GM12878 (cell line): Measurements from ENCODE around the gene IGFBP3. TPM values are rescaled to one million over a fixed set of nuclear protein-coding genes. Genes with fewer than 3 reads are reported as not detected.

ENCODE experiments used
- ATAC-seq: fragments of 200-7000 bp; cut with Tn5 transposase; 3 replicates; pipeline ENCODE4 v1.9.1; 2020; ENCODE audit warnings: mild to moderate bottlenecking, moderate library complexity
- BruUV-seq: library from RNA; stranded (reverse); fragments of 400-500 nt; replicated peaks from 2 replicates; lab custom pipeline; 2021; lab: Mats Ljungman, UMichigan
- CTCF ChIA-PET: fragments of 300-600 bp; sonication (Branson Sonifier 250); formaldehyde crosslinking; extraction: SDS; loops from one replicate; lab custom pipeline; 2021; ENCODE audit warnings: inconsistent platforms; lab: Yijun Ruan, JAX
- POLR2A ChIA-PET: fragments of 350-600 bp; formaldehyde crosslinking; extraction: SDS; loops from one replicate; lab custom pipeline; 2021; ENCODE audit warnings: inconsistent platforms; lab: Charles Lee
- RAD21 ChIA-PET: fragments of 300-600 bp; sonication (Branson Sonifier 250); formaldehyde crosslinking; loops from one replicate; lab custom pipeline; 2023; ENCODE audit warnings: antibody characterized with exemption; ENCODE audit not compliant: unreplicated experiment; lab: Charles Lee
- SMC1A ChIA-PET: fragments of 300-600 bp; sonication (Branson Sonifier 250); formaldehyde crosslinking; loops from one replicate; lab custom pipeline; 2023; ENCODE audit not compliant: unreplicated experiment, uncharacterized antibody; lab: Charles Lee
- DNase-seq: peaks from one replicate; pipeline ENCODE4 v3.0.0-alpha.2; 2011; ENCODE audit warnings: low read depth, low spot score
- FAIRE-seq: peaks from 3 replicates; lab custom pipeline; 2011; peaks lifted over from hg19 to GRCh38; lab: Jason Lieb, UNC
- H2AFZ ChIP-seq: 2 replicates; pipeline ENCODE4 v1.6.0; 2011; ENCODE audit warnings: low read depth, low read length, control low read depth; ENCODE audit not compliant: control insufficient read depth
- H3K27ac ChIP-seq: 2 replicates; pipeline ENCODE4 v1.5.1; 2011; ENCODE audit warnings: control low read depth; ENCODE audit not compliant: control insufficient read depth, insufficient read depth
- H3K27me3 ChIP-seq, 2 experiments: replicated peaks in 1 of 2; 2 replicates each; pipeline versions ENCODE4 v1.6.0 to v1.6.1; 2011; ENCODE audit warnings: low read length in 1 of 2; ENCODE audit not compliant: control insufficient read depth in 2 of 2, insufficient read depth in 2 of 2
- H3K36me3 ChIP-seq, 2 experiments: 2 replicates each; pipeline ENCODE4 v1.5.1; 2011; ENCODE audit warnings: low read length in 1 of 2; ENCODE audit not compliant: control insufficient read depth in 2 of 2, insufficient read depth in 2 of 2
- H3K4me1 ChIP-seq: 2 replicates; pipeline ENCODE4 v1.6.1; 2011; ENCODE audit warnings: mild to moderate bottlenecking, low read length, moderate library complexity, mixed read lengths; ENCODE audit not compliant: control insufficient read depth, insufficient read depth
- H3K4me2 ChIP-seq: 2 replicates; pipeline ENCODE4 v1.6.0; 2011; ENCODE audit warnings: control low read depth; ENCODE audit not compliant: control insufficient read depth, insufficient read depth
- H3K4me3 ChIP-seq: fragments of 200-600 bp; sonication (generic); 2 replicates; pipeline ENCODE4 v1.5.1; 2016
- H3K79me2 ChIP-seq: 2 replicates; pipeline ENCODE4 v1.6.0; 2011; ENCODE audit warnings: low read length; ENCODE audit not compliant: control insufficient read depth, insufficient read depth
- H3K9ac ChIP-seq: 2 replicates; pipeline ENCODE4 v1.8.0; 2011; ENCODE audit warnings: low read length, control low read depth, mixed read lengths; ENCODE audit not compliant: control insufficient read depth, insufficient read depth
- H3K9me3 ChIP-seq: replicated peaks from 3 replicates; pipeline ENCODE4 v1.5.1; 2011; ENCODE audit warnings: mild to moderate bottlenecking, low read length; ENCODE audit not compliant: control insufficient read depth, insufficient read depth
- H4K20me1 ChIP-seq: 2 replicates; pipeline ENCODE4 v1.6.0; 2011; ENCODE audit not compliant: control insufficient read depth, insufficient read depth
- CEBPB ChIP-seq, 2 experiments: fragments of 150-350 bp in 1 of 2; IDR thresholded peaks; 2 replicates each; pipeline ENCODE4 v1.6.1; 2012 to 2014; ENCODE audit warnings: low read depth in 2 of 2, low read length in 2 of 2, borderline replicate concordance in 1 of 2, inconsistent platforms in 1 of 2
- EP300 ChIP-seq, 2 experiments: fragments of 150-350 bp in 1 of 2; IDR thresholded peaks; 2 replicates each; pipeline ENCODE4 v1.6.1; 2011 to 2012; ENCODE audit warnings: low read depth in 2 of 2, low read length in 2 of 2, borderline replicate concordance in 1 of 2, improper control_type of control experiment in 1 of 2, inconsistent platforms in 1 of 2; ENCODE audit not compliant: control insufficient read depth in 1 of 2
- NFYA ChIP-seq: IDR thresholded peaks from 2 replicates; pipeline ENCODE4 v1.6.1; 2011; ENCODE audit warnings: low read depth, mild to moderate bottlenecking, low read length, improper control_type of control experiment, borderline replicate concordance
- TARDBP ChIP-seq: IDR thresholded peaks from 2 replicates; pipeline ENCODE4 v1.6.1; 2016; ENCODE audit warnings: borderline replicate concordance
- ZBTB40 ChIP-seq: fragments of 450-650 bp; IDR thresholded peaks from 2 replicates; pipeline ENCODE4 v1.6.1; 2016; ENCODE audit warnings: mild to moderate bottlenecking, moderate library complexity, borderline replicate concordance
- WGBS: methylation state at CpG from one replicate; pipeline ENCODE4 v1.1.6; 2016; ENCODE audit warnings: low lambda C conversion rate; ENCODE audit not compliant: insufficient replicate concordance, insufficient coverage; ENCODE audit errors: missing lambda C conversion rate; 5-methylcytosine and 5-hydroxymethylcytosine counted together
- in situ Hi-C: fragments of 300-500 bp; cut with MboI; formaldehyde crosslinking; loops from 9 replicates; pipeline ENCODE4 v1.14.3; 2018; ENCODE audit warnings: mixed read lengths
- intact Hi-C: fragments of 100-400 bp; cut with micrococcal nuclease; formaldehyde crosslinking; loops from one replicate; pipeline ENCODE4 v1.14.2; 2022; ENCODE audit not compliant: unreplicated experiment
- polyA plus RNA-seq, 11 experiments: library from polyadenylated mRNA; depleted of rRNA in 4 of 11; unstranded in 6 of 11; stranded (reverse) in 5 of 11; fragments of >200 nt; fragmentation: Nextera tagmentation in 4 of 11; fragmentation: Illumina TruSeq in 1 of 11; extraction: Ambion mirVana in 4 of 11; extraction: Trizol in 1 of 11; gene quantifications; 1 replicate in 1 of 11; 2 replicates in 10 of 11; pipeline versions ENCODE4 v1.2.1 to v1.2.3, GENCODE V29; 2011 to 2016; ENCODE audit warnings: inconsistent platforms in 2 of 11, missing spikeins in 2 of 11, low read depth in 1 of 11
- total RNA-seq, 4 experiments: library from RNA; depleted of rRNA in 3 of 4; stranded (reverse); fragments of >200 nt in 3 of 4; fragmentation: Illumina TruSeq in 1 of 4; extraction: Trizol in 1 of 4; gene quantifications; 2 replicates each; pipeline versions ENCODE4 v1.2.1 to v1.2.3, GENCODE V29; 2013 to 2021

IGFBP3 gene
- total and polyA plus RNA-seq, 10 of the 15 experiments (the other 5 are each of a cell fraction or from before 2014, with no cell fraction given): 6.0 to 28.0 (median 15.6) TPM

GRCh38 chr7:45888993-45889366, 32.1 kb downstream of the IGFBP3 start:
- RAD21 ChIA-PET: no interaction called here
- BruUV-seq: no TSS peak
- Histone ChIP-seq H4K20me1 (0 out of 2 replicates have a peak, but pooled peaks cover 4% of the 10 kb centered on the region), H3K4me1 (no peaks in the 10 kb centered on the region), H3K79me2 (no peaks in the 10 kb centered on the region), H3K4me3 (no peak overlapping the region), H3K9ac (no peak overlapping the region), H2AFZ (no peak overlapping the region), H3K4me2 (no peak overlapping the region), H3K9me3 (no peaks in the 10 kb centered on the region), H3K27me3 (peaks cover 0 to 18% of the 10 kb centered on the region in 2 experiments), H3K27ac (no peak overlapping the region)
- CTCF ChIA-PET: interaction anchor here (0.8 to 1.0 kb wide), 2 partner anchors 30 to 33 kb away, joined by 3 read pairs; no protein-coding TSS in a partner anchor
- in situ Hi-C loops (no loop called here), intact Hi-C loops (no loop called here)
- WGBS: 37% methylated on average over 4 of the region's 14 CpGs
- POLR2A ChIA-PET: no interaction called here
- ATAC-seq: no peak
- DNase-seq: no peak
- FAIRE-seq: no peak
- SMC1A ChIA-PET: no interaction called here
- TF ChIP-seq NFYA (no peak), CEBPB (IDR thresholded peaks at IDR 0.05; ENCODE audit: borderline replicate concordance in 1 of 2, low read depth in 2 of 2, low read length in 2 of 2) (no peak), TARDBP (no peak), ZBTB40 (no peak), EP300 (IDR thresholded peaks at IDR 0.05; ENCODE audit: borderline replicate concordance in 1 of 2, control insufficient read depth in 1 of 2, low read depth in 2 of 2, low read length in 2 of 2) (no peak)
- TF ChIP-seq, all 136 proteins: peak for 0
- no peaks in the 10 kb centered on the region for H3K36me3 ChIP-seq
